Colonic mucosa (tissue), 4 donors: ENCODE results near the gene HOXB7. TPM values are rescaled to one million over a fixed set of nuclear protein-coding genes. Genes with fewer than 3 reads are reported as not detected.

Source experiments
- DNase-seq: peaks from one replicate; pipeline ENCODE4 v3.0.0-alpha.2; 2020
- H3K27ac ChIP-seq: fragments of 200-600 bp; one replicate; pipeline ENCODE4 v1.8.0; 2021
- H3K27me3 ChIP-seq: fragments of 200-600 bp; one replicate; pipeline ENCODE4 v1.8.0; 2021
- H3K36me3 ChIP-seq: fragments of 200-600 bp; one replicate; pipeline ENCODE4 v1.8.0; 2021
- H3K4me1 ChIP-seq: fragments of 200-600 bp; one replicate; pipeline ENCODE4 v1.8.0; 2021; ENCODE audit warnings: mild to moderate bottlenecking
- H3K4me3 ChIP-seq: fragments of 200-600 bp; one replicate; pipeline ENCODE4 v1.8.0; 2021
- H3K9ac ChIP-seq, 2 donors: one replicate each; pipeline ENCODE4 v1.7.0; 2013; ENCODE audit warnings: control low read depth in 2 of 2, low read depth in 2 of 2, low read length in 2 of 2
- H3K9me3 ChIP-seq: fragments of 200-600 bp; one replicate; pipeline ENCODE4 v1.8.0; 2021
- CTCF ChIP-seq: fragments of 200-600 bp; IDR thresholded peaks from one replicate; pipeline ENCODE4 v1.8.0; 2022; ENCODE audit warnings: antibody characterized with exemption, mild to moderate bottlenecking
- intact Hi-C: fragments of 100-400 bp; cut with DNase I; formaldehyde crosslinking; loops from one replicate; pipeline ENCODE4 v1.14.1; 2022
- total RNA-seq, 2 donors: library from RNA; stranded (reverse); fragmentation: NEBNext Ultra II Directional in 1 of 2; extraction: Animal tissue kit (Norgen Biotek cat#: 25700) in 1 of 2; gene quantifications; one replicate each; pipeline ENCODE4 v1.2.1, GENCODE V29; 2021
- donor health status: healthy.
- donor health status: DM: no; HTN: no; CAD: no.
- donor health status: DM: no; HTN: no; CAD: no.

Gene HOXB7
- total RNA-seq, 2 donors from 2014 or later = 25.9 to 31.4 TPM

DNA sequence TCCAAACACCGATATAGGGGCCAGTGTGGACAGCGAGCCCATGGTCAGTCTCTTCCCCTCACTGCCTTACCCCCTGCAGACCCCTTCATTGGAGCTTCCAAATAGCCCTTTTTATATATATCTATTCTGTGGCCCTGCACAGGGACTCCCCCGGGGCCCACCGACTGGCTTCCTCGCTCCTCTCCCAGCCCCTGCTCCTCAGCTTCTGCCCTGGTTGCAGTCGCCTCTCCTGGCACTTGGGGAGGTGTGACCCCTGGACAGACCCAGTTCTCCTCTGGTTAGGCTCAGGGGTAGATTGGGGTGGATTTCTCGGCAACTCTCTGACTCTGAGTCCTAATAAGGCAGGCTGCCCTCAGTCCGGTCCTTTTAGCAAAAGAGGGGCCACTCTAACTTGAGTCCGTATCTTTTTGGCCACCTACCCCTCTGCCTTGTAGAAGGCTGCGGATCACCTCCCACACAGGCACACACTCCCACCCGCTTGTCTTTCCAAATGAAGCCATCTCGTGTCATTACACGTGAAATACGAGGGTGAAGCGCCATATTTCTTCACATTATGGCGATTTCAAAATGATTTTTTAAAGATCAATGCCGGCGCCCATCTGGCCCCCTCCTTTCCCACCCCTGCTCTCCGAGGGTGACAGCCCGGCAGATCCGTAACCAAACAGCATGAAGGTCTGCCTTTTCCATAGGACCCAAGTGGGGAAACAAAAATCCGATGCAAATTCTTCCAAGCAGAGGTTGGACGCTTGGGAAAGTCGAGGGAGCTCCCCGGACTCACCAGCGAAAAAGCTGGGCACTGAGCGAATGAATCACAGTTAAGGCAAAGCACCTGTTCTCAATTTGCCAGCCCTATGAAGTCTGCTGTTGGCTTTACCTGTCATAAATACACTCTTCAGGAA lies 17.1 kb upstream of the HOXB7 start:
- intact Hi-C loops = loop anchor here (10.0 kb wide), 1 partner anchor 483 kb away; no protein-coding TSS in a partner anchor
- H3K36me3 ChIP-seq = no peaks in the 10 kb centered on the region
- H3K27me3 ChIP-seq = peaks cover 35% of the 10 kb centered on the region
- peaks cover 21% of the 10 kb centered on the region for H3K4me1 ChIP-seq
- no peaks in the 10 kb centered on the region for H3K9me3 ChIP-seq
- H3K9ac ChIP-seq = peak overlapping the region; percentile 38 to 71
- no peak overlapping the region for H3K4me3 ChIP-seq
- TF ChIP-seq CTCF = no peak
- peak overlapping the region; percentile 82 for H3K27ac ChIP-seq
- no peak for DNase-seq

DNA sequence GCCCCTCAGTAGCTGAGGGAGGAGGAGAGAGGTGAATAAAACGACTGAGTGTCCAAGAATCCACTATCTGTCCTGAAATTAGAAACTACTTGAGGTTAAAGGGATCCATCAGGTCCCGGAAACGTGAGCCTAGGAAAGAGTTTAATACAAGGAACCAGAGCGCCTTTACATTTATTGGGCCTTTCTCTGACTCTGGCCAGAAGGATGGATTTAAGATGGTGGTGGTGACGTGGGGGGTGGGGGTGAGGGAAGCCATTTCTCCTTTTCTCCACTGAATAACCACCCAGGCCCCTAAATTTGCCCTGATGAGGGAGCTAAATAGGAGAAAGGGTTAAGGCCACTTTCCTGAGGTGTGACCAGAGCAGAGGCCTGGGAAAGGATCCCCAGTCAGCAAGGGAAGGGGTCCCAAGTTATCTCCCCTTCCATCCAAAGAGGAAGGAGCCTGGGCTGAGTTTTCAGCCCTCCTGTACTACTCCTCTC lies 16.3 kb upstream of the HOXB7 start:
- Histone ChIP-seq H3K36me3 (no peaks in the 10 kb centered on the region), H3K27me3 (peaks cover 35% of the 10 kb centered on the region), H3K9me3 (no peaks in the 10 kb centered on the region), H3K27ac (peak overlapping the region; percentile 82), H3K4me1 (peaks cover 19% of the 10 kb centered on the region), H3K4me3 (peak overlapping the region; percentile 48), H3K9ac (peak overlapping the region; percentile 38 to 71)
- intact Hi-C loops = loop anchor here (10.0 kb wide), 1 partner anchor 482 kb away; no protein-coding TSS in a partner anchor
- DNase-seq = no peak
- no peak for TF ChIP-seq CTCF

DNA sequence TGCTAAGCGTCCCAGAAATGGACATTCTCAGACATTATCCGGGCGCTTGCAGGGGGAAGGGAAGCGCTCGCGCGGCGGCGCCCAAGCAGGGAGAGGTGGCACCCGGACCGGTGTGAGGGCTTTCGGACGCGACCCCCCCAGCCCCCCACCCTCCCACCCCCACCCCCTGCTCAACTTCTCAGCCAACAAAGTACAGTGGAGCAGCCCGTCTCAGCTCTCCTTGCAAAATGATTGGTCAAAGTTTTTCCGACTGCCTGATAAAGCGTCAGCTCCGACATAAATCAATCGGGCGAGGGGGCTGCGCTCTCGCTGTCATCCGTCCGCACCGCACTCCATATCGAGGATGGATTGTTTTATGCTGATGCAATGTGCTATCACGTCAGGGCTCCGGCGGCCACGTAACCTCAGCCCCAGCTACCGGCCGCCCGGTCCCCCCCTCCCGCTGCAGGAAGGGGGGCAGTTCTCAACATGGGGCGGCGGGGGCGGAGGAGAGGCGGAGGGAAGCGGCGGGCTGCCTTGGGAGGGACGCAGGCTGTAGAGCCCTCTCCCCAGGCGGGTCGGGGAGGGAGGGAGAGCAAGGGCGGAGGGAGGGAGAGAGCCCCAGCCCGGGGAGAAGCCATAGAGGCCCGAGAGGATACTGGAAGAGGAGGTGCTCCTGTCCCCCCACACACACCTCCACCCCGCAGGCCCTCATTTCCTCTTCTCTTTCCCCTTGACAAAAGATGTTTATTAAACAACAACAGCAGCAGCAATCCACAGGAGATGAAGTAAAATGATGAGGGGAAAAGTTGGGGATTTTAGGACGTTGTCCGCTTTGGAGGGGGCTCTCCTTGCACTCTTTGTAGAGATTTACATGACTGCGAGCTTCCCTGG lies 15.7 kb upstream of the HOXB7 start, which contains the start of gene HOXB9:
HOXB9 (minus strand) TSS at position 114 of the 873 bp plus-strand sequence; CDS start at position 25, 89 bp downstream.
- H3K4me1 ChIP-seq = peaks cover 12% of the 10 kb centered on the region
- H3K27ac ChIP-seq = peak within 1 kb of the TSS; percentile 82
- peaks cover 37% of the 10 kb centered on the region for H3K27me3 ChIP-seq
- DNase-seq = peak; percentile 77
- no peak for TF ChIP-seq CTCF
- intact Hi-C loops = loop anchor here (10.0 kb wide), 1 partner anchor 482 kb away; no protein-coding TSS in a partner anchor
- peak within 1 kb of the TSS; percentile 48 for H3K4me3 ChIP-seq
- no peaks in the 10 kb centered on the region for H3K36me3 ChIP-seq
- H3K9me3 ChIP-seq = no peaks in the 10 kb centered on the region
- H3K9ac ChIP-seq = peak within 1 kb of the TSS; percentile 71 to 73

DNA sequence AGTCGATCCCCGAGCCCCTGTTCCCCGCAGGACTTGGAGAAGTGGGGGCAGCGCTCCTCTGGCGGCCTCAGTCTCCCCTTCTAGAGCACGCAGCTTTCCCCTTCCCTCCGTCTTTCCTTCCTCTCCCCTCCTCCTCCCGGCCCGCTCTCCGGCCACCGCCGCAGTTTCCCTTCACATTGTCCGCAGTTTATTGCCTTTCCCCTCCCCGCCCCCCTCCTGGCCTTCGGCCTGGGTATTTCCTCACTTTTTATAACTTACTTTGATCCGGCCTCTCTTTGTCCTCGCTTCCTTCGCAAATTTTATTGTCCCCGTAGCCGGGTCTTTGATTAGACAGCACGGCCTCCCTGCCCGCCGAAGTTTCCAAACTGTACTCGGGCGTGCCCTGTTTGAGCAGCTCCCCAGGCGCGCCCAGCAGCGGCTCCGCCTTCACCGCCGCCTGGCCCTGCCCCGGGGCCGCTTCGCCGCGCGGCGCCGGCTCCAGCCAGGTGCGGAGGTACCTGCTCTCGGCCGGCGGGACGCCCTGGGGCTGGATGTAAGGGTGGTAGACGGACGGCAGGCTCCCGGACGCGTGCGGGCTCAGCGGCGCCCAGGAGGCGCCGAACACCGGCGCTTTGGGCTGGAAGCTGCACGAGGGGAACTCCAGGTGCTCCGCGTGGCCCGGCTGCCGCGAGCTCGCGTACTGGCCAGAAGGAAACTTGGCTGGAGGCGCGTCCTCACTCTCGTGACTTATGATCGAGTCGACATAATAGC lies 14.9 kb upstream of the HOXB7 start:
- Histone ChIP-seq H3K36me3 (no peaks in the 10 kb centered on the region), H3K4me1 (peaks cover 8% of the 10 kb centered on the region), H3K9ac (peak overlapping the region; percentile 71 to 73), H3K27ac (peak overlapping the region; percentile 82), H3K27me3 (peaks cover 42% of the 10 kb centered on the region), H3K4me3 (peak overlapping the region; percentile 48), H3K9me3 (no peaks in the 10 kb centered on the region)
- no peak for TF ChIP-seq CTCF
- peak; percentile 91 for DNase-seq
- intact Hi-C loops = loop anchor here (10.0 kb wide), 1 partner anchor 481 kb away; no protein-coding TSS in a partner anchor
